H9 (cell line): Measurements from ENCODE around the gene ANK2. TPM values are rescaled to one million over a fixed set of nuclear protein-coding genes. Genes with fewer than 3 reads are reported as not detected.

Experiments
- DNase-seq: peaks from one replicate; pipeline ENCODE4 v3.0.0-alpha.2; 2017
- H2AFZ ChIP-seq: one replicate; pipeline ENCODE4 v1.6.1; 2013; ENCODE audit warnings: mild to moderate bottlenecking, low read length, control low read depth, moderate library complexity
- H2AK5ac ChIP-seq: 2 replicates; pipeline ENCODE4 v1.6.1; 2013; ENCODE audit warnings: low read length, control low read depth, mixed read lengths; ENCODE audit not compliant: insufficient read length
- H2BK120ac ChIP-seq: one replicate; pipeline ENCODE4 v1.6.1; 2013; ENCODE audit warnings: low read depth, mild to moderate bottlenecking, low read length, control low read depth, inconsistent platforms; ENCODE audit not compliant: poor library complexity, severe bottlenecking
- H2BK12ac ChIP-seq: 2 replicates; pipeline ENCODE4 v1.6.1; 2013; ENCODE audit warnings: low read length, control low read depth, mixed read lengths, low read depth; ENCODE audit not compliant: insufficient read length
- H2BK15ac ChIP-seq: 2 replicates; pipeline ENCODE4 v1.6.1; 2013; ENCODE audit warnings: low read depth, low read length, control low read depth
- H2BK20ac ChIP-seq: one replicate; pipeline ENCODE4 v1.6.1; 2013; ENCODE audit warnings: low read depth, mild to moderate bottlenecking, low read length, control low read depth, inconsistent platforms; ENCODE audit not compliant: poor library complexity, severe bottlenecking
- H2BK5ac ChIP-seq: 2 replicates; pipeline ENCODE4 v1.6.1; 2013; ENCODE audit warnings: low read length, control low read depth, mixed read lengths; ENCODE audit not compliant: insufficient read length
- H3K14ac ChIP-seq: 2 replicates; pipeline ENCODE4 v1.6.1; 2013; ENCODE audit warnings: low read length, control low read depth; ENCODE audit not compliant: insufficient read depth
- H3K18ac ChIP-seq: 2 replicates; pipeline ENCODE4 v1.6.1; 2013; ENCODE audit warnings: low read depth, mild to moderate bottlenecking, mixed read lengths, low read length, control low read depth; ENCODE audit not compliant: insufficient read length
- H3K23ac ChIP-seq: 2 replicates; pipeline ENCODE4 v1.6.1; 2013; ENCODE audit warnings: low read length, control low read depth, mixed read lengths, low read depth; ENCODE audit not compliant: insufficient read length
- H3K23me2 ChIP-seq: 2 replicates; pipeline ENCODE4 v1.6.1; 2013; ENCODE audit warnings: low read depth, mild to moderate bottlenecking, mixed read lengths, low read length, control low read depth; ENCODE audit not compliant: insufficient read length, poor library complexity, severe bottlenecking
- H3K27ac ChIP-seq: 2 replicates; pipeline ENCODE4 v1.5.1; 2013; ENCODE audit warnings: low read length, control low read depth, mixed read lengths, low read depth; ENCODE audit not compliant: insufficient read length
- H3K27me3 ChIP-seq: 2 replicates; pipeline ENCODE4 v1.6.1; 2013; ENCODE audit warnings: low read length, control low read depth, inconsistent platforms; ENCODE audit not compliant: insufficient read depth
- H3K4ac ChIP-seq: 2 replicates; pipeline ENCODE4 v1.6.1; 2013; ENCODE audit warnings: low read depth, mild to moderate bottlenecking, control low read depth, inconsistent platforms, low read length, moderate library complexity
- H3K4me1 ChIP-seq: 2 replicates; pipeline ENCODE4 v1.6.1; 2013; ENCODE audit warnings: low read length, control low read depth, inconsistent platforms; ENCODE audit not compliant: insufficient read depth
- H3K4me2 ChIP-seq: 2 replicates; pipeline ENCODE4 v1.6.1; 2013; ENCODE audit warnings: low read length, control low read depth, mixed read lengths; ENCODE audit not compliant: insufficient read length, insufficient read depth
- H3K56ac ChIP-seq: 2 replicates; pipeline ENCODE4 v1.6.1; 2013; ENCODE audit warnings: low read depth, mild to moderate bottlenecking, mixed read lengths, low read length, control low read depth; ENCODE audit not compliant: insufficient read length
- H3K79me1 ChIP-seq: 2 replicates; pipeline ENCODE4 v1.6.1; 2013; ENCODE audit warnings: low read depth, mild to moderate bottlenecking, moderate library complexity, low read length, control low read depth, inconsistent platforms; ENCODE audit not compliant: insufficient read depth, poor library complexity, severe bottlenecking
- H3K79me2 ChIP-seq: 2 replicates; pipeline ENCODE4 v1.6.1; 2013; ENCODE audit warnings: low read length, control low read depth, inconsistent platforms; ENCODE audit not compliant: insufficient read depth
- H3K9ac ChIP-seq: 2 replicates; pipeline ENCODE4 v1.6.1; 2013; ENCODE audit warnings: low read length, control low read depth, mixed read lengths; ENCODE audit not compliant: insufficient read length; ENCODE audit errors: extremely low read depth
- H3K9me3 ChIP-seq: one replicate; pipeline ENCODE4 v1.6.1; 2013; ENCODE audit warnings: low read depth, low read length, inconsistent platforms; ENCODE audit not compliant: control insufficient read depth
- H3T11ph ChIP-seq: one replicate; pipeline ENCODE4 v1.6.1; 2013; ENCODE audit warnings: mild to moderate bottlenecking, low read length, control low read depth, inconsistent platforms
- H4K20me1 ChIP-seq: one replicate; pipeline ENCODE4 v1.6.1; 2013; ENCODE audit not compliant: control insufficient read depth, insufficient read length, insufficient read depth
- H4K5ac ChIP-seq: 2 replicates; pipeline ENCODE4 v1.6.1; 2013; ENCODE audit warnings: low read depth, mild to moderate bottlenecking, mixed read lengths, low read length, control low read depth; ENCODE audit not compliant: insufficient read length
- H4K8ac ChIP-seq: replicated peaks from 2 replicates; pipeline ENCODE4 v1.6.1; 2013; ENCODE audit warnings: low read length, control low read depth, mixed read lengths, low read depth; ENCODE audit not compliant: insufficient read length
- H4K91ac ChIP-seq: 2 replicates; pipeline ENCODE4 v1.6.1; 2013; ENCODE audit warnings: low read depth, mild to moderate bottlenecking, moderate library complexity, mixed read lengths, low read length, control low read depth; ENCODE audit not compliant: insufficient read length
- H3K27ac Mint-ChIP-seq, 3 experiments: 2 replicates in 2 of 3; 3 replicates in 1 of 3; pipeline ENCODE4 v1.8.0; 2020 to 2021; ENCODE audit warnings: mixed read lengths in 3 of 3, mild to moderate bottlenecking in 1 of 3, moderate library complexity in 1 of 3
- H3K27me3 Mint-ChIP-seq: 2 replicates; pipeline ENCODE4 v1.8.0; 2021; ENCODE audit warnings: low read depth, mild to moderate bottlenecking, moderate library complexity, mixed read lengths
- H3K36me3 Mint-ChIP-seq, 3 experiments: 2 replicates in 2 of 3; 3 replicates in 1 of 3; pipeline ENCODE4 v1.8.0; 2020 to 2021; ENCODE audit warnings: low read depth in 3 of 3, mixed read lengths in 3 of 3; ENCODE audit not compliant: insufficient read depth in 1 of 3
- H3K4me1 Mint-ChIP-seq, 2 experiments: 2 replicates each; pipeline ENCODE4 v1.8.0; 2020; ENCODE audit warnings: mixed read lengths in 2 of 2
- H3K4me3 Mint-ChIP-seq, 2 experiments: 2 replicates in 1 of 2; 3 replicates in 1 of 2; pipeline ENCODE4 v1.8.0; 2020 to 2021; ENCODE audit warnings: mild to moderate bottlenecking in 2 of 2, mixed read lengths in 2 of 2, moderate library complexity in 1 of 2
- H3K9me3 Mint-ChIP-seq, 2 experiments: 2 replicates in 1 of 2; 3 replicates in 1 of 2; pipeline ENCODE4 v1.8.0; 2020; ENCODE audit warnings: mild to moderate bottlenecking in 2 of 2, mixed read lengths in 2 of 2, moderate library complexity in 1 of 2
- CTCF ChIP-seq: fragments of 200-600 bp; sonication (generic); conservative IDR thresholded peaks from 3 replicates; pipeline ENCODE4 v1.8.0; 2021; ENCODE audit warnings: antibody characterized with exemption, mild to moderate bottlenecking
- WGBS: extraction: QIAGEN DNeasy Blood & Tissue Kit; methylation state at CpG from one replicate; pipeline ENCODE4 v1.1.7; 2013; ENCODE audit warnings: missing lambda C conversion rate, low lambda C conversion rate, mixed read lengths; ENCODE audit not compliant: insufficient read length; ENCODE audit errors: extremely low coverage; 5-methylcytosine and 5-hydroxymethylcytosine counted together
- total RNA-seq: library from RNA; stranded (reverse); gene quantifications from 2 replicates; pipeline ENCODE4 v1.2.1, GENCODE V29; 2021

The ANK2 gene
- total RNA-seq, 1 experiment from 2014 or later: 36.8 TPM

GRCh38 chr4:113169368-113169767, 119.9 kb downstream of the ANK2 start:
- no peaks in the 10 kb centered on the region for H3K9me3 Mint-ChIP-seq
- no peaks in the 10 kb centered on the region for H3K27me3 Mint-ChIP-seq
- Histone ChIP-seq H4K5ac (no peak overlapping the region), H2BK12ac (no peak overlapping the region), H3K4me1 (peaks cover under 1% of the 10 kb centered on the region; the same call in 1 of the 2 replicates), H2AK5ac (no peak overlapping the region), H3K9me3 (no peaks in the 10 kb centered on the region), H3K23me2 (no peaks in the 10 kb centered on the region), H3K23ac (no peak overlapping the region), H3K14ac (no peak overlapping the region), H4K8ac (no peak overlapping the region), H3T11ph (no peak overlapping the region), H2BK15ac (no peak overlapping the region), H2AFZ (no peak overlapping the region), H3K18ac (no peak overlapping the region), H3K79me2 (no peaks in the 10 kb centered on the region), H3K27ac (no peak overlapping the region), H3K4ac (no peak overlapping the region), H3K79me1 (no peaks in the 10 kb centered on the region), H3K56ac (no peak overlapping the region), H4K20me1 (no peaks in the 10 kb centered on the region), H3K9ac (no peak overlapping the region), H3K4me2 (no peak overlapping the region), H2BK5ac (no peak overlapping the region), H4K91ac (no peak overlapping the region), H2BK120ac (no peak overlapping the region), H2BK20ac (no peak overlapping the region), H3K27me3 (no peaks in the 10 kb centered on the region)
- DNase-seq: peak; percentile 41
- H3K4me1 Mint-ChIP-seq: peaks cover 29 to 36% of the 10 kb centered on the region in 2 experiments
- H3K36me3 Mint-ChIP-seq: peaks cover 0 to 2% (median 2%) of the 10 kb centered on the region in 3 experiments; a peak in 1 of 7 replicates
- TF ChIP-seq CTCF: no peak
- peak overlapping the region in 2 of 3 experiments; percentile 74 to 84; a peak in 2 of 7 replicates for H3K27ac Mint-ChIP-seq
- H3K4me3 Mint-ChIP-seq: no peak overlapping the region
- no CpG with 5 or more reads among the region's 5 CpGs for WGBS
